ENCODE data around the gene MC1R.

DNA sequence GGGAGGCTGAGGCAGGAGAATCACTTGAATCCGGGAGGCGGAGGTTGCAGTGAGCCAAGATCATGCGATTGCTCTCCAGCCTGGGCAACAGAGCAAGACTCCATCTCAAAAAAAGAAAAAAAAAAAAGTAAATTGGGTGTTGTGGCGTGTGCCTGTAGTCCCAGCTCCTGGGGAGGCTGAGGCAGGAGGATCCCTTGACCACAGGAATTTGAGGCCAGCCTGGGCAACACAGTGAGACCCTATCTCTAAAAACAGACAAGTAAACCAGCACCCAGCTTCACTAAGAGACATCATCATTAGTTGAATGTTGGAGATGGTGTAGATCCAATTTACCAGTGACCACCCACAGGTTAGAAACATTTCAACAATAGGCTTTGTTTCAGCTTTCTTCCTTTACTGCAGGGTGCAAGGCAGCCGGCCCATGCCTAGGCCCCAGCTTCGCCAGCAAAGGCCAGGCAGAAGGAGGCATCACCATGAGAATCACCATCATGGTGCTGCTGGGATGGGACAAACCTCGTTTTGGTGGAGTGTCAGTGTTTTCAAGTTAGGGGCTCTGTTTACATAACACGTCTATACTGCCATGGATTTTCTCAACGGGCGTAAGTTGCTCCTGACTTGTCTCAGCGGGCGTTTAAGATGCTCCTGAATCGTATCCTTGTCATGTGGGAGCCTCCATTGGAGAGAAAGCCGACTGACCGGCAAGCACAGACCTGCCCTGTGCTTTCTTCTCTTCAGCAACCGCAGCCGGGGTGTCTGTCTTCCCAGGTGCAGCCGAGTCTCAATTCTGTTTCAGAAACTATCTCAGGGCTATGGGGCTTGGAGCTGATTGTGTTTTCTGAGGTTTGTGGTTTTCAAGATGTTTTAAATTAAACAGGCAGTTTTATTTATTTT, 37.9 kb upstream of the MC1R start:
- TF ChIP-seq, protein P1, sequence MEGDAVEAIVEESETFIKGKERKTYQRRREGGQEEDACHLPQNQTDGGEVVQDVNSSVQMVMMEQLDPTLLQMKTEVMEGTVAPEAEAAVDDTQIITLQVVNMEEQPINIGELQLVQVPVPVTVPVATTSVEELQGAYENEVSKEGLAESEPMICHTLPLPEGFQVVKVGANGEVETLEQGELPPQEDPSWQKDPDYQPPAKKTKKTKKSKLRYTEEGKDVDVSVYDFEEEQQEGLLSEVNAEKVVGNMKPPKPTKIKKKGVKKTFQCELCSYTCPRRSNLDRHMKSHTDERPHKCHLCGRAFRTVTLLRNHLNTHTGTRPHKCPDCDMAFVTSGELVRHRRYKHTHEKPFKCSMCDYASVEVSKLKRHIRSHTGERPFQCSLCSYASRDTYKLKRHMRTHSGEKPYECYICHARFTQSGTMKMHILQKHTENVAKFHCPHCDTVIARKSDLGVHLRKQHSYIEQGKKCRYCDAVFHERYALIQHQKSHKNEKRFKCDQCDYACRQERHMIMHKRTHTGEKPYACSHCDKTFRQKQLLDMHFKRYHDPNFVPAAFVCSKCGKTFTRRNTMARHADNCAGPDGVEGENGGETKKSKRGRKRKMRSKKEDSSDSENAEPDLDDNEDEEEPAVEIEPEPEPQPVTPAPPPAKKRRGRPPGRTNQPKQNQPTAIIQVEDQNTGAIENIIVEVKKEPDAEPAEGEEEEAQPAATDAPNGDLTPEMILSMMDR (IDR thresholded peaks at IDR 0.05; ENCODE audit: control extremely low read depth in 1 of 3, insufficient read depth in 1 of 3, low read depth in 1 of 3, low read length in 3 of 3) = no peak
- TF ChIP-seq, protein P2, sequence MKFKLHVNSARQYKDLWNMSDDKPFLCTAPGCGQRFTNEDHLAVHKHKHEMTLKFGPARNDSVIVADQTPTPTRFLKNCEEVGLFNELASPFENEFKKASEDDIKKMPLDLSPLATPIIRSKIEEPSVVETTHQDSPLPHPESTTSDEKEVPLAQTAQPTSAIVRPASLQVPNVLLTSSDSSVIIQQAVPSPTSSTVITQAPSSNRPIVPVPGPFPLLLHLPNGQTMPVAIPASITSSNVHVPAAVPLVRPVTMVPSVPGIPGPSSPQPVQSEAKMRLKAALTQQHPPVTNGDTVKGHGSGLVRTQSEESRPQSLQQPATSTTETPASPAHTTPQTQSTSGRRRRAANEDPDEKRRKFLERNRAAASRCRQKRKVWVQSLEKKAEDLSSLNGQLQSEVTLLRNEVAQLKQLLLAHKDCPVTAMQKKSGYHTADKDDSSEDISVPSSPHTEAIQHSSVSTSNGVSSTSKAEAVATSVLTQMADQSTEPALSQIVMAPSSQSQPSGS (IDR thresholded peaks at IDR 0.05; ENCODE audit: low read length) = no peak
- TF ChIP-seq POLR2AphosphoS5 (IDR thresholded peaks at IDR 0.05; ENCODE audit: low read depth, low read length) = no peak
